Thyroid gland (tissue), 4 donors: ENCODE measurements around the gene CCNT2. TPM values are rescaled to one million over a fixed set of nuclear protein-coding genes. Genes with fewer than 3 reads are reported as not detected.

ENCODE experiments used
- DNase-seq, 2 donors: peaks; one replicate each; pipeline ENCODE4 v3.0.0-alpha.2; 2019
- H3K27ac ChIP-seq, 3 donors: fragments of 200-600 bp; sonication (generic); 1 replicate in 2 of 3; 2 replicates in 1 of 3; pipeline ENCODE4 v1.5.1; 2016 to 2019; ENCODE audit warnings: mild to moderate bottlenecking in 1 of 3, moderate library complexity in 1 of 3
- H3K27me3 ChIP-seq: fragments of 200-600 bp; sonication (generic); one replicate; pipeline ENCODE4 v1.5.1; 2019
- H3K36me3 ChIP-seq, 2 donors: fragments of 200-600 bp; sonication (generic); one replicate each; pipeline ENCODE4 v1.5.1; 2016 to 2019
- H3K4me1 ChIP-seq, 2 donors: fragments of 200-600 bp; sonication (generic); one replicate each; pipeline ENCODE4 v1.5.1; 2017 to 2019
- H3K4me3 ChIP-seq, 3 donors: fragments of 200-600 bp; sonication (generic); replicated peaks in 1 of 3; 1 replicate in 2 of 3; 2 replicates in 1 of 3; pipeline ENCODE4 v1.5.1; 2016; ENCODE audit warnings: mild to moderate bottlenecking in 1 of 3
- H3K9me3 ChIP-seq: fragments of 200-600 bp; sonication (generic); one replicate; pipeline ENCODE4 v1.5.1; 2017
- CTCF ChIP-seq, 6 experiments: fragments of 200-600 bp in 3 of 6; fragments of 450-650 bp in 3 of 6; sonication (generic) in 3 of 6; IDR thresholded peaks; one replicate each; pipeline ENCODE4 v1.5.1; 2016 to 2019; ENCODE audit warnings: antibody characterized with exemption in 6 of 6, mild to moderate bottlenecking in 2 of 6, inconsistent platforms in 1 of 6, moderate library complexity in 1 of 6
- POLR2A ChIP-seq, 2 donors: fragments of 450-650 bp; IDR thresholded peaks; one replicate each; pipeline ENCODE4 v1.6.1; 2017; ENCODE audit warnings: antibody characterized with exemption in 2 of 2, mild to moderate bottlenecking in 2 of 2, moderate library complexity in 1 of 2
- WGBS, 2 donors: methylation state at CpG; one replicate each; pipeline ENCODE4 v1.1.5; 2017; 5-methylcytosine and 5-hydroxymethylcytosine counted together
- intact Hi-C: fragments of 100-400 bp; cut with DNase I; formaldehyde crosslinking; loops from one replicate; pipeline ENCODE4 v1.15.1; 2023
- total RNA-seq, 4 donors: library from RNA; depleted of rRNA; stranded (reverse); fragments of >200 nt; gene quantifications; one replicate each; pipeline ENCODE4 v1.2.3, GENCODE V29; 2016

CCNT2 gene
- total RNA-seq, 4 donors from 2014 or later, result 40.1 to 81.8 (median 45.1) TPM

GRCh38 chr2:134980639-134981038 is 62.0 kb downstream of the CCNT2 start:
- intact Hi-C loops, result no loop called here
- no peaks in the 10 kb centered on the region for H3K36me3 ChIP-seq
- WGBS, 2 donors, result 91 to 98% methylated on average over 6 to 7 of the region's 7 CpGs
- no peak overlapping the region for H3K27ac ChIP-seq
- no peak overlapping the region for H3K4me3 ChIP-seq
- H3K4me1 ChIP-seq, result no peaks in the 10 kb centered on the region
- no peak for DNase-seq
- H3K9me3 ChIP-seq, result no peaks in the 10 kb centered on the region
- no peak for TF ChIP-seq POLR2A (IDR thresholded peaks at IDR 0.05)
- no peak for TF ChIP-seq CTCF (IDR thresholded peaks at IDR 0.05)
- H3K27me3 ChIP-seq, result no peaks in the 10 kb centered on the region

- DNase-seq, result no peak
- H3K27me3 ChIP-seq, result no peaks in the 10 kb centered on the region
- TF ChIP-seq POLR2A (IDR thresholded peaks at IDR 0.05) (no peak), CTCF (IDR thresholded peaks at IDR 0.05) (no peak)
- WGBS, 2 donors, result 79 to 88% methylated on average over 1 of the region's 1 CpG
- no peaks in the 10 kb centered on the region for H3K36me3 ChIP-seq
- no peak overlapping the region for H3K4me3 ChIP-seq
- no peaks in the 10 kb centered on the region for H3K4me1 ChIP-seq
- H3K9me3 ChIP-seq, result no peaks in the 10 kb centered on the region
- intact Hi-C loops, result no loop called here
- H3K27ac ChIP-seq, result no peak overlapping the region
Measured at GRCh38 chr2:134982603-134983002, 64.0 kb downstream of the CCNT2 start.

GRCh38 chr2:134985061-134985460 is 66.4 kb downstream of the CCNT2 start:
- no peaks in the 10 kb centered on the region for H3K9me3 ChIP-seq
- intact Hi-C loops, result no loop called here
- no peaks in the 10 kb centered on the region for H3K27me3 ChIP-seq
- WGBS, 2 donors, result 91 to 93% methylated on average over 3 of the region's 3 CpGs
- DNase-seq, result no peak
- H3K4me1 ChIP-seq, result no peaks in the 10 kb centered on the region
- TF ChIP-seq POLR2A (IDR thresholded peaks at IDR 0.05) (no peak), CTCF (IDR thresholded peaks at IDR 0.05) (no peak)
- no peak overlapping the region for H3K4me3 ChIP-seq
- no peak overlapping the region for H3K27ac ChIP-seq
- H3K36me3 ChIP-seq, result no peaks in the 10 kb centered on the region

GRCh38 chr2:134988994-134989605 is 70.5 kb downstream of the CCNT2 start:
- TF ChIP-seq POLR2A (IDR thresholded peaks at IDR 0.05), result no peak
- TF ChIP-seq CTCF (IDR thresholded peaks at IDR 0.05), result peak in 5 of 6 experiments; percentile 9 to 54 (median 40)
- H3K4me1 ChIP-seq, result no peaks in the 10 kb centered on the region
- intact Hi-C loops, result no loop called here
- no peaks in the 10 kb centered on the region for H3K36me3 ChIP-seq
- H3K27ac ChIP-seq, result no peak overlapping the region
- no peak overlapping the region for H3K4me3 ChIP-seq
- no peak for DNase-seq
- 19 to 23% methylated on average over 3 of the region's 3 CpGs for WGBS, 2 donors
- no peaks in the 10 kb centered on the region for H3K27me3 ChIP-seq
- no peaks in the 10 kb centered on the region for H3K9me3 ChIP-seq

- H3K36me3 ChIP-seq, result no peaks in the 10 kb centered on the region
- no peaks in the 10 kb centered on the region for H3K9me3 ChIP-seq
- no peak overlapping the region for H3K4me3 ChIP-seq
- intact Hi-C loops, result no loop called here
- peaks cover 0 to 3% of the 10 kb centered on the region in 2 donors for H3K4me1 ChIP-seq
- DNase-seq, result no peak
- 77 to 82% methylated on average over 2 of the region's 2 CpGs for WGBS, 2 donors
- no peak for TF ChIP-seq CTCF (IDR thresholded peaks at IDR 0.05)
- TF ChIP-seq POLR2A (IDR thresholded peaks at IDR 0.05), result no peak
- no peak overlapping the region for H3K27ac ChIP-seq
- no peaks in the 10 kb centered on the region for H3K27me3 ChIP-seq
Measured at GRCh38 chr2:134999521-134999920, 80.9 kb downstream of the CCNT2 start.
